TTC549 (cell line): ENCODE data around the gene FOXL2.
"Not testable (repeated sequence)": the region's sequence is repeated elsewhere in the genome, so short reads cannot be mapped to it uniquely, and the experiment has no call there.

ENCODE experiments used
- FAIRE-seq: peaks from 2 replicates; lab custom pipeline; 2012; peaks lifted over from hg19 to GRCh38; lab: Jason Lieb, UNC

FOXL2 gene

DNA sequence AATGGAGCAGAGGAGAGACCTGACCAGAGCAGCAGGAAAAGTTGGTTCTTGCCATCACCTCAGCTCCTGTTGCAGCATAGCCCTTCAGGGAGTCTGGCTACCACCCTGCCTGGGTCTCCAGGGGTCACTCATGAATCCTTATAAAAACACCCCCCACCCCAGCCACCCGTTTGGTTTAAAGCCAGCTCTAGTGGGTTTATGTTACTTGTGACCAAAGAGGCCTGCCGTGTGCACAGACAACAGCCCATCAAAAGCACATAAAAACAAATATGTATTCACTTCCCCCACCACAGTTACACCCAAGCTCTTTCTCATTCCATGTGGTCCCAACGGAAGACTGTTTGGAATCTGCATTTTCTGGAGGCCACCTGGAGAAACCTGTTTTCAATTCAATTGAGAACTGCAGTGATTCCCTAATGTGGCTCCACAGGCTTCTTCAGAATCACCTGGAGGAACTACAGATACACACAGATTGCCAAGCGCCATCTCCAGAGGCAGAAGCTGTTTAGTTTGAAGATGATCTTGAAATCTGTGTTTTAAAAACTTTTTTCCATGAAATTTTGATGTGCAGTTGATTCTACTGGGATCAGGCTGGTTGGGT lies 13.8 kb downstream of the FOXL2 start:
- no peak for FAIRE-seq

DNA sequence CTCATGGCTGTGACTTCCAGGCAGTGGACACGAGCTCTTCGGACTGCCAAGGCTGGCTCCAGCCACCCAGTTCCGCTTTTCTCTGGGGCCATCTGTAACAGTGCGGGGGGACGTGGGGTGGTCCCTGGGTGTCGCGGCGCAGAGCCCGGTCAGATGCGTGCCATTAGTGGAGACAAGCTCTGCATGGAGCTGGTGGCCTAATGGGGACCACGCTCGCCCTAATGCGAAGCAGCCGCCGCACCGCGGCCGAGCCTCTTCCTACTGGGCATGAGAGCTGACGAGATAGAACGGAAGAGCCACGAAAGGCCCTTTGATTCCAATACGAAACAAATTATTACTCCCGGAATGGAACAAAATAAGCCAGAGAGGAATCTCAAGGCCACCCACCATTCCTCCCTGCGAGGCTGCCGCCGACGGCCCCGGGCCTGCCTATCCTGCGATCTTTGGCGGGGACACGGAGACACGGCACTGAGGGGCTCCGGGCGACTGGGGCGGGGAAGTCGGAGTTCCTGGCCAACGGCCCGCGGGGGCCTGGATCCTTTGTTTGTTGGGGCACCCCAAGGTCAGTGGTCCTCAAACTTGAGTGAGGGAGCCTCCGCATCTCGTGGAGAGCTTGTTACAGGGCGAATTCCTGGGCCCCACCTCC lies 18.1 kb downstream of the FOXL2 start:
- FAIRE-seq: no peak

DNA sequence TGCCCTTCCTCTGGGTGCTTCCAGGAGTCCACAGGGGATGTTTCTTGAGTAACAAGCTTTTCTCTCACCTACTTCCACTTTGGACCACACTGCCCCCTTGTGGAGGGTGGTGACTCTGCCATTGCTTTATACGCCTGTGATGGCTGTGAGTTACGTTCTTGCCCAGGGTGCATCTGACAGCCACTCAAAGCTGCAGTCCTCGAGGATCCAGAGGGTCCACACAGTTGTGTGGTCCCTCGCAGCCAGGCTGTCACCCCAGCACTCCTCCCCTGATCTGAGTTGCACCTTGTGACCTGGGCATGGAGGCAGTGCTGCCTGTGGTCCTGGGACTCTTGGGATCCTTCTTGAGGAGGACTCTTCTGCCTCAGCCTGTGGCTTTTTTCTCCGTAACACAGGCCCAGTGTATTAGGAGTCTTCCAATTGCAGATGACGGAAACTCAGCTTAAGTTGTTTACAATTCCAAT lies 23.4 kb downstream of the FOXL2 start:
- FAIRE-seq: no peak

DNA sequence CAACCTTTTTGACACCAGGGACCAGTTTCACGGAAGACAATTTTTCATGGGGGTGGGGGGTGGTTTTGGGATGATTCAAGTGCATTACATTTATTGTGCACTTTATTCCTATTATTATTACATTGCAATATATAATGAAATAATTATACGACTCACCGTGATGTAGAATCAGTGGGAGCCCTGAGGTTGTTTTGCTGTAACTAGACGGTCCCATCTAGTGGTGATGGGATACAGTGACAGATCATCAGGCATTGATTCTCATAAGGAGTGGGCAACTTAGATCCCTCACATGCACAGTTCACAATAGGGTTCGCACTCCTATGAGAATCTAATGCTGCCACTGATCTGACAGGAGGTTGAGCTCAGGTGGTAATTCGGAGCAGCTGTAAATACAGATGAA lies 24.5 kb downstream of the FOXL2 start:
- not testable (repeated sequence) for FAIRE-seq

DNA sequence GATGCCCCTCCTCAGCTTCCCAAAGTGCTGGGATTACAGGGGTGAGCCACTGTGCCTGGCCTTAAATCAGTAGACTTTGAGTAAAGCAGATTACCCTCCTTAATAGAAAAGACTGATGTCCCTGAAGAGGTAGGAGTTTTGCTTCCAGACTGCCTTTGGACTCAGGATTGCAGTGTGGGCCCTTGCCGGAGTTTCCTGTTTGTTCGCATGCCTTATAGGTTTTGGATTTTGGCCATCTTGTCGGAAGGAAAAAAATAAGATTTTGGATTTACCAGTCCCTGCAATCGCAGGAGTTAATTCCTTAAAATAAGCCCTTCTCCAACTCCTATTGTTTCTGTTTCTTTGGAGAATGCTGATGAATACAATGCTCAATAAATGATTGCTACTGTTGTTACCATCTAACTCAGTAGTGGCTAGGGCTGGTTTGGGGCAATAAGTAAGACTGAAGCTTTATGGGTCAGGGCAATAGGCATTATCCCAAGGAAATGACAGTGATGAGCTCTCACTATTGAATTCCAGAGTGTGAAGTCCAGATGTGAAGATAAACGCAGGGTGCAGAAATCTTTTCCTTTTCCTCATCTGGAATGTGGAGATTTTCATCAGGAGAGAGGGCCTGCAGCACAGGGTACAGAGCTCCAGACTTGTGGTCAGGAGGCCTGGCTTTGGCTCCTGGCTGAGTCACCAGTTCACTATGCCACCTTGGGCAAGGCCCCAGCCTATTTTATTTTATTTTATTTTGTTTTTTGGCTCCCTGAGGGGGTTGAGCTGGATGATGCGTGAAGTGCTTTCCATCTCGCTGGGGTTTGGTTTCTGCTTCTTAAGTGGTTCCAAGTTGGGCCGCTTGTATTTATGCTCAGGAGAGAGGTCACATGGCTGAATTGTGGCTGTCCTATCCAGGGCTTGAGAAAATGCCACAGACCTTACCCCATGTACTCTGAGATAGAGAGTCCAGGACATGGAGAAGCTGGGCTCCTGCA lies 25.3 kb downstream of the FOXL2 start:
- FAIRE-seq: no peak

DNA sequence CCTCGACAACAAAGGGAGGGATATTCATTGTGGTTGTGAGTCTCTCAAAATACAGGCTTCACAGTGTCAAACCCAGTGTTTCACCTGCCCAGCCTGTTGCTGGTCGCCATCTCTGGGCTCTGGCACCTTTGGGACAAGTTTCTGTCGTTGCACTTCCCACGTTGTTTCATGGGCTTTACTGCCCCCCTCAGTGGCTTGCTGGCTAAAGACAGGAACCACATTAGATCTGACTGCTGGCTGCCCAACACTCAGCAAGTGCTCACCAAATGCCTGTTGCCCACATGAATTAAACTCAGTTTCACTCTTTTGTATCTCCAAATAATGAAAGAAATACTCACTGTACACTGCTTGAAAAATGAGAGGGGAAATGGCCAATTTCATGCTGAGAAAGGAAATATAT lies 27.6 kb downstream of the FOXL2 start:
- FAIRE-seq: no peak

DNA sequence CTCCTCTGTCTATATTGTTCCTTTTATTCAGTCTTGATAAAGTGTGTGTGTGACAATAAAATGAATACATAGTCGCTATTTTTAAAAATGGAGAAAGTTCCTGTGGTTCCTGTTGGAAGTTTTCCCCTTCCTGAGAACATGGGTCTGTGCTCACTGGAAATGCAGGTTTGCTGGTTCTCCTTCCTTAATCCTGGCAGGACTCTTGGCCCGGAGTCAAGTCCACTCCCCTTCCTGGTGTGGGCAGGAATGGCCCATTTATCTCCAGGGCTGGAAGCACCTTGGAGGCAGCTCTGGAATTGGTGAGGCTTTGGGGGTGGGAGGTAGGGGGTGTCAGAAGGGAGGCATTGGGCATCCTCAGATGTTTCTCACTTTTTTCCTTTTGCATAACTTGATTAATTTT lies 30.1 kb downstream of the FOXL2 start:
- FAIRE-seq: no peak

DNA sequence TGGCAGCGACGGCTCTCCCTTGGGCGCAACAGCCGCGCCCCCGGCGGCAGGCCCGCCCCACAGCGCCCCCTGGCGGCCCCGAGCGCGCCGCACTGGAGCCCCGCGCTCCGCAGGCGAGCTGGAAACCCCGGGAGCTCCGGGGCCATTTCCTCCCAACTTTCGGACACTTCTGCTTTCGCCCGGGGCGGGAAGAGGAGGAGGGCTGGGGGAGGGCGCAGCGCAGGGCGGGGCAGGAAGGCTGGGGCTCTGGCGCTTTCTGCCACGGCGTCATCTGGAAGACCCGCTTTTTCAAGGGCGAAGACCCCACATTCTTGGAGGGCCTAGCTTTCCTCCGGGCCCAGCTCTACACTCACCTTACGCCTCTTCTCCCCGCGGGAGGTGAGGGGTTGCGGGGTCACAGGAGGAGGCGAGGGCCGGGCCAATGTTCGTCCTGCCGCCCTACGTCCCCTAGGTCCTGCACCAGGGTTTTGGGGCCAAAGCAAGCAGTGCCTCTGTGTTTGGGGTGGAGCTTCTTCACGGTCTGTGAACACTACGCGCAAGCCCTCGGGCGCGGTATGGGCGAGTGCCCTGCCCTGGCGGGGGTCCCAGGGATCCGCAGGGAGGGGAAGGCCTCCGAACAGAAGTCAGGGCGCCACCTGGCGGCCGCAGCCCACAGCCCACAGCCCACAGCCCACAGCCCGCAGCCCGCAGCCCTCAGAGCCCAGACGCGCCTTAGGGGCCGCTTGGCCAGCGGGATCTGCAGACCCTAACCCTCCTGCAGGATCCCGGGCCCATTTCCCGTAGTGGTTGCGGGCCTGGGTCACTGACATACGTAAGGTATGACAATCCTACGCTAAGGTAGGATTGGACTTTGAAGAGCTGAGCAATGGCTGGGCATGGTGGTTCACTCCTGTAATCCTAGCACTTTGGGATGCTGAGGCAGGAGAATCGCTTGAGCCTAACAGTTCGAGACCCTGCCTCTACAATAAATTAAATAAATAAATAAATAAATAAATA lies 31.1 kb downstream of the FOXL2 start:
- FAIRE-seq: no peak

DNA sequence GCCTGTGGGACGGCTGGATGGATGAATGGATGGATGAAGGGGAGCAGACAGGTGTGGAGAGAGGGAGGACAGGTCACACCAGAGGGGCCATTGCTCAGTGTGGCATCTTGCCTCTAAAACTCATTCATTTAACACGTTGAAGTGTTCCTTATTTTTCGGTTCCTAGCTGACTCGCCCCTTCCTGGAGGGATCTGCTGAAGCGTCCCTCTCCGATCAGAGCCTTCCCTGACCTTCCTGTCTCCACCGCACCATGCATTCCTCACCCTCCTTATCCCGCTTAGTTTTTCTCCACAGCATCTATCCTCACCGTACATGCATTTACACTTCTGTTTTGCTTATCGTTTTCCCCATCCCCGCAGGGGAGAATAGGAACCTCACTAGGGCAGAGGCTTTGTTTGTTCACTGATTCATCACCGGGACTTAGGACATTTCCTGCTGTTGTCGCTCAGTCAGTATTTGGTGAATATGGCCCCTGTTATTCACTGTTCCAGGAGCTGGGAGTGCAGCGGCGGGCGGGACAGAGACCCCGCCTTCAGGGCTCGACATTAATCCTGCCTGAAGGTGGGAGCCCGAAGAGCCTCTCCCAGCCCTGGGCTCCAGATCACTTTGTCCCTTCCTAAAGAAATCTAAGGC lies 32.0 kb downstream of the FOXL2 start:
- no peak for FAIRE-seq

DNA sequence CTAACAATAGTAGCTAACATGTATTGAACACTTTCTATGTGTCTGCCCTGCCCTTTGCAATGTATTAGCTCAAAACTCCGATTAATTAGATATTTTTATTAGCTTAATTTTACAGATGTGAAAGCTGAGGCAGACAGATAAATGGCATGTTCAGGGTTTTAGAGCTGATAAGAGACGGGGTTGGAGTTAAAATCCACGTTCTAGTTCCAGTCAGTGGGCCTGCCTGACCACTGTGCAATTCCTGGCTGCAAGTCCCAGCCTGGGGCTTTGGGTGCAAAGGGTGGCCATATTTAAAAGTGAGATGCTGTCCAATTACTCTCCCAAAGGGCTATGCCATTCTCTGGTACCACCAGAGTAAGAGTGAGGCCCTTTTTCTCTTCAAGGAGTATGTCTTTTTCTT lies 33.2 kb downstream of the FOXL2 start:
- no peak for FAIRE-seq

DNA sequence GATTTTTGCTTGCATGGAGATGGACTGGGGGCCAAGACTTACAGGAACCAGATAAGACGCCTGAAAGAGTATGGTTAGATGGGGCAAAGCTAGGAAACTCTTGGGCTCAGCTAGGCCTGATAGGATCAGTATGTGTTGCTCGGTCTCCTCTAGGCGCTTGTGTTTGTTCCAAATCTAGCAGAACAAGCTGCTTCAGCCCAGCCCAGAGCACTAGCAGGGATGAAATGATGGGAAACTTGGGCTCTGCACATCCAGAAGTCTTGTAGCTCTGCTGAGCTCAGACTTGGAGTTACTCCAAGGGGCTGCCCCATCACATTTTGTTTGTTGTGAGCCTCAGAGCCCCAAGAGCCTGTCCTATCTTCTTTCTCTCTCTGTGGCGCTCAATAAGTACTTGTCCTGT lies 34.7 kb downstream of the FOXL2 start:
- no peak for FAIRE-seq

DNA sequence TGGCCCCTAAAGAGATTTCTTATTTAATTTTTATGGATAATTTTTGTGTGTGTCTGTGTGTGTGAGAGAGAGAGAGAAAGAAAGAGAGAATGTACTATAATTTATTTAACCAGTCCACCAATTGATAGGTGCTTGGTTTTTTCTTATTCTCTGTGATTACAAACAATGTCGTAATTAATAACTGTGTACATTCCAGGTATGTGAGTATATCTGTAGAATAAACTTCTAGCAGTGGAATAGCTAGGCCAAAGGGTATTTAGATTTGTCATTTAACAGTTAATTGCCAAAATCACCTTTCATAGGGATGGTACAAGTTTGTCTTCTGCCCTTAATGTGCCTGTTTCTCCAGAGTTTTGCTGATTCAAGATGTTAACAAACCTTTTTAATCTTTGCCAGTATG lies 35.3 kb downstream of the FOXL2 start:
- FAIRE-seq: no peak

DNA sequence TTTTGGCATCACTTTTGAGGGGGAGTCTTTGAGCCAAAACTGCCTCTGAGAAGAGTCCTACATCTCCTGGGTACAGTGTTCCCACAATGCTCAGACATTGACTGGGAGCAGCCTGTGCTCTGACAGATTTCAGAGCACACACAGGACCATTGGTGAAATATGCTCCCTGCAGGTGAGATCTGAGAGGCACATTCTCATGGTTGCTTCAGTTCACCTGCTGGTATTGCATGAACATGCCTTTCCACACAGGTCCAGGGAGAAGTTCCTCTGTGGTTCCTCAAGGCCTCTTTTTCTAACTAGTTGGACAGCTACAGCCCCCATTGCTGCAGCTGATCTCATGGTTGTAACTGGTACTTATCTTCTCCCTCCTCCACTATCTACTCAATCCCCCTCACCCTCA lies 37.0 kb downstream of the FOXL2 start:
- FAIRE-seq: no peak

DNA sequence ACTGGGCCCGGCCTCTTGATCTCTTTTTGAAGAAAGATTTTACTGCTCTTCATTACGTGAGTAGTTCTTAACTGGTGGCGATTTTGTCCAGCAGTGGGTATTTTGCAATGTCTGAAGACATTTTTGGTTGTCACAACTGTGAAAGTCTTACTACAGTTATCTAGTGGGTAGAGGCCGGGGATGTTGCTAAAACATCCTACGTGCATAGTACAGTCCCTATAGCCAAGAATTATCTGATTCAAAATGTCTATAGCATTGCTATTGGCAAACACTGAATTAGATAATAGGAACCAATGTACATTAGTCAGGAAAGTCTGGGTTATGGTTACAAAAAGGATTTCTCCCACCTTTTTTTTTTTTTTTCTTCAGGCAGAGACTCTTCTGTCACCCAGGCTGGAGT lies 38.1 kb downstream of the FOXL2 start:
- no peak for FAIRE-seq

DNA sequence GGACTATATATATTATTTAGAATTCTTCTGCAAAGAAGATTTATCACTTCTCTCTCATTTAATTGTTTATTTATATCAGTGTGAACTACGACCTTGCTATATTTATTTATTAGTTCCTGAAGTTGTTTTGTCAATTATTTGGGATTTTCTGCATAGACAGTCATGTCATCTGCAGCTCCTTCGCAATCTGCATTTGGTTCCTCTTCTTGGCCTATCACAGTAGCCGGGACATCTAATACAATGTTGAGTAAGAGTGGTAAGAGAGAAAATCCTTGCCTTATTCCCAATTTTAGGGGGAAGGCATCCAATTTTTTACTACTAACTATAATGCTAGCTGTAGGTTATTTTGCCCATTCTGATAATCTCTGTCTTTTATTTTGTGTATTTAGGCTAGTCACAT lies 39.4 kb downstream of the FOXL2 start:
- FAIRE-seq: no peak

DNA sequence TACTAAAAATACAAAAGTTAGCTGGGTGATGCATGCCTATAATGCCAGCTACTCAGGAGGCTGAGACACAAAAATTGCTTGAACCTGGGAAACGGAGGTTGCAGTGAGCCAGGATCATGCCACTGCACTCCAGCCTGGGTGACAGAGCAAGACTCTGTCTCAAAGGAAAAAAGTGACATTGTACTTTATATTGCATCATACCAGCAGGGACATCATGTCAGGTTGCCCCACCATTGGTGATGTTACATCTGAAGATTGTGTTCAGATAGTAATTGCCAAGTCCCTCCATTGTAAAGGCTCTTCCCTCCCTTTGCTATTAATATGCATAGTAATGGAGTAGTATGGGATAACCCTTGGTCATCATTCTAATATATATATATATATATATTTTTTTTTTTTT lies 44.8 kb downstream of the FOXL2 start:
- no peak for FAIRE-seq

DNA sequence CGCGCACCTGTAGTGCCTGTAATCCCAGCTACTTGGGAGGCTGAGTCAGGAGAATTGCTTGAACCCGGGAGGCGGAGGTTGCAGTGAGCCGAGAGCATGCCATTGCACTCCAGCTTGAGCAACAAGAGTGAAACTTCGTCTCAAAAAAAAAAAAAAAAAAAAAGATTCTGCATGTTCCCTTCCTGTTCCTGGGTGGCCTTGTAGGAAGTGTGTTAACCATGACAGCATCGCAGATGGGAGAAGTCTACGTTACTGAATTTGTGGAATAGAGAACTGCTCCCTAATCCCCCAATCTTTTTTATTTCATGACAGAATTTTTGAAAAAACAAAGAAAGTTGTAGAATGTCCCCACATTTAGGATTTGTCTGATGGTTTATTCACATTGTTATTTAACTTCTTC lies 45.4 kb downstream of the FOXL2 start:
- FAIRE-seq: no peak

DNA sequence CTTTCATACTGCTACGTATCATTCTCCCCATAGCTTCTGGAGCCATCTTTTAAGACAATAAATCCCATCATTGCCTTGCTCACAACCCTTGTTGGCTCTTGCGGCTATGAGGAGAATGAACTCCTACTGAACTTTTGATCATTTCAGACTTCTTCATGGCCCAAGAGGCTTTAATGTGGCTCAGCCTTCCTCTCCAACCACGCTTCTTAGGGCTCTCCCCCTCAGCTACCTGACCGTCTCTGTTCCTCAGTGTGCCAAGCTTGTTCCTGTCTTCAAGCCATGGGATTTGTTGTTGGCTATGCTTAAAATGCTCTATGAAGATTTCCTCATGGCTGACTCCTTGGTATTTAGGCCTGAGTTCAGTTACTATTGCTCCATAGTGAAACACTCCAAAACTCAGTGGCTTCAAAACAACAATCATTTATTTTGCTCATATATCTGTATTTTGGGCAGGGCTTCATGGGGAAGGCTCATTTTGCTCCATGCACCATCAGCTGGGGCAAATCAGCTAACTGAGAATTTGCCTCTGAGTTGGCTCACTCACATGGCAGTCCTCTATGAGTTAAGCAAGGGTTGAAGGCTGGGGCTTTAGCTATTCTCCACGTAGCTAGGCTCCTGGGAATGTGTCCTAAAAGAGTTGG lies 47.5 kb downstream of the FOXL2 start:
- FAIRE-seq: no peak

DNA sequence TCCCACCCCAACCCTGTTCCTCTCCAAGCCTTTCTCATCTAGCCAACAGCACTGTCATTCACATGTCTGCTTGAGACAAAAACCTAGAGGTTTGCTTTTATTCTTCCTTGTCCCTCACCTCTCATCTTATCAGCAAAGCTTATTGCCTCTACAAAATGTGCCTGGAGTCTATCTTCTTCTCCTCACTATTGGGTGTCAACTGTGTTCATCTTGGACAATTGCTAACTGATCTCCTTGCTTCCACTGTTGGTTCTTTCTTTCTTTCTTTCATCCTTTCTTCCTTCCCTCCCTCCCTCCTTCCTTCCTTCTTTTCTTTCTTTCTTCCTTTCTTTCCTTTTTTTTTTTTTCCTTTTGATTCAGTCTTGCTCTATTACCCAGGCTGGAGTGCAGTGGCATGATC lies 48.2 kb downstream of the FOXL2 start:
- FAIRE-seq: no peak

DNA sequence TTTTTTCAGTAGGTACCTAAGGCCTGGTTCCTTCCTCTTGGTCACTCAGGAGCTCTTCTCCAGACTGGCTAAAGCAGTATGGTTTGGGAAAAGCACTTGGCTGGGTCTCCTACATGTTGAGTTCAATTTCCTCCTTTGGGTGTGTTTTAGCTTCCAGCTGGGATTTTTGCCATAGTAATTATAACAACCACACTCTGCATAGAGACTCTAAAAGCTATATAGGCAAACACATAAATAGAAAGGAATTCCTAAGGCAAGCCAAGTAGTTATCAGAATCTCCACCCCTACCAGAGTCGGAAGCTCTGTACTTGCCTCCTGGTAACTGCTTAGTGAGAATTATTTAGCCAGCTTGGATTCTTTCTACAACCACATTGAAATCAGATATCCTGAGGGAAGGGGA lies 48.6 kb downstream of the FOXL2 start:
- no peak for FAIRE-seq
